HUES6 (cell line): ENCODE measurements around the gene SPART.

Experiments used
- H3K27ac ChIP-seq: 2 replicates; pipeline ENCODE4 v1.7.0; 2013; ENCODE audit warnings: low read depth, mild to moderate bottlenecking, low read length, inconsistent platforms
- H3K27me3 ChIP-seq: 2 replicates; pipeline ENCODE4 v1.6.1; 2013; ENCODE audit warnings: low read length; ENCODE audit not compliant: control insufficient read depth, insufficient read depth
- H3K36me3 ChIP-seq: 2 replicates; pipeline ENCODE4 v1.6.1; 2013; ENCODE audit warnings: low read length; ENCODE audit not compliant: control insufficient read depth, insufficient read depth
- H3K4me1 ChIP-seq: 2 replicates; pipeline ENCODE4 v1.6.1; 2013; ENCODE audit warnings: low read length; ENCODE audit not compliant: control insufficient read depth, insufficient read depth
- H3K4me3 ChIP-seq: 2 replicates; pipeline ENCODE4 v1.5.1; 2013; ENCODE audit warnings: low read depth, low read length
- H3K9ac ChIP-seq: one replicate; pipeline ENCODE4 v1.6.1; 2013; ENCODE audit warnings: mild to moderate bottlenecking, low read length
- H3K9me3 ChIP-seq: 2 replicates; pipeline ENCODE4 v1.6.1; 2013; ENCODE audit warnings: low read depth, low read length; ENCODE audit not compliant: control insufficient read depth, insufficient read depth

Gene SPART

DNA sequence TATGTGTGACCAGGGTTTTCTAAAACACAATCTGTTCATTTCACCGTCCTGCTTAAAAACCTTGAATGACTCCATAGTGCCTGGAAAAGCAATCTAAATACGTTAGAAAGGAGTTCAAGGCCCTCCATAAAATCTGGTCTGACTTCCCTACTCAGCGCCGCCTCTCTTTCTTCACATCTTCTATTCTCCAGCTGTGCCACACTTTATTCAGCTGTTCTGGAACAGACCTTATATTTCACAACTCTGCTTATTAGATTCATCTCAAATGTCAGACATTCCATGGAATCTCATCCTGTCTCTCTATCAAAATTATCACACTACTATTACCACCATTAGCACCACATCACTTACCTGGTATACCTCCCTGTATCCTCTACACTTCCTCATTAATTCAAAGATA is 19.8 kb upstream of the SPART start:
- Histone ChIP-seq H3K4me1 (peaks cover 5% of the 10 kb centered on the region; the same call in 1 of the 2 replicates), H3K9ac (no peak overlapping the region), H3K9me3 (no peaks in the 10 kb centered on the region), H3K27ac (no peak overlapping the region), H3K36me3 (no peaks in the 10 kb centered on the region), H3K4me3 (no peak overlapping the region), H3K27me3 (peaks cover 19% of the 10 kb centered on the region; the same call in 1 of the 2 replicates)

DNA sequence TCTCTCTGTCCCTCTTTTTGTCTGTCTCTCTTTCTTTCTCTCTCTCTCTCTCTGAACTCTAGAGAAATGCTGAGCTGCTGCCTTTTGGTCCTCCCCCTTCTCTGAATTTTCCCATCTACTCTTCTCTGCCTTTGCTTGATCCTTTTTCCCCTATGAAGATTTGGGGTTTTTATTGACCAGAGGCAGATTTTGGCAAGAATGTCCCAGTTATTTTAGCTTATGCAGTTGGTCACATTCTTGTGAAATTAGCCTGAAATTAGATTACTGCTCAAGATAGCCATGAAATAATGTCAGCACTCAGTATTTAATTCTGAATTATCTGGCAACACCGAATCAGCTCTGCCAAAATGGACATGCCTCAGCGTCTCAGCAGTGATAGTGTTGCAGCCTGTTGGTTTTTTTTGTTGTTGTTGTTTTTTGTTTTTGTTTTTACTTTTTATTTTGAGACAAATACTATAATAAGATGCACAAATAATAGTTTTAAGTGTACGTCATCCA is 17.2 kb upstream of the SPART start:
- Histone ChIP-seq H3K27ac (no peak overlapping the region), H3K27me3 (peaks cover 40% of the 10 kb centered on the region), H3K36me3 (no peaks in the 10 kb centered on the region), H3K4me1 (peaks cover 5% of the 10 kb centered on the region; the same call in 1 of the 2 replicates), H3K4me3 (no peak overlapping the region), H3K9me3 (no peaks in the 10 kb centered on the region), H3K9ac (no peak overlapping the region)

DNA sequence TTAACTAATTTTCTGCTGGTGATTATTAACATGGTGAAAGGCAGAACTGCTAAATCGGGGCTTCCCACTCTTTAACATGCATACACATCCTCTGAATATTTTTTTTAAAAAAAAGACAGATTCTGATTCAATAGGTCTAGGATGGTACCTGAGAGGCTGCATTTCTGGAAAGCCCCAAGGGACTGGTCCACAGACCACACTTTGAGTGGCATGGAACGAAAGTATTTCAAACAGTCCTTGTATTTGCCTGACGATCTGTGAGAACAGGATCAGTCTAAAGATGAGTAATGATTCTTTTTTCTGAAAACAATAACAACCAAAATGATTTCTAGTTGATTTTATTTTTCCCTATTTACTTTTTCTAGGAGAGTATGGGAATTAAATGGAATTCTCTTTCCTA is 16.7 kb upstream of the SPART start:
- Histone ChIP-seq H3K4me1 (peaks cover 5% of the 10 kb centered on the region; the same call in 1 of the 2 replicates), H3K36me3 (no peaks in the 10 kb centered on the region), H3K9ac (no peak overlapping the region), H3K9me3 (no peaks in the 10 kb centered on the region), H3K4me3 (no peak overlapping the region), H3K27ac (no peak overlapping the region), H3K27me3 (peaks cover 45% of the 10 kb centered on the region)

DNA sequence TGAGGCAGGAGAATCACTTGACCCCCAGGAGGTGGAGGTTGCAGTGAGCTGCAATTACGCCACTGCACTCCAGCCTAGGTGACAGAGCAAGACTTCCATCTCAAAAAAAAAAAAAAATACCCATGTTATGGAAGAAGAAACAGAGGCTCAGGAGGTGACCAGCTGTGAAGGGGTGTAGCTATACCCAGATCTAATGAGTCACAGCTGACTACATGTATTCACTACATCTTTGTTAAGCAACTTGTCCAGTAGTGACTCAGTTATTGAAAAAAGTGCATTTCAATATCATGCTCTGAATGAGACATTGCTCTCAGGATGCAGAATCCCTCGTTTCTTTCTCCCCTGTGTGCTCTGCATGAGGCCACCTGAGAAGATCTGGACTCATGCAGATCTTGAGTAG is 16.1 kb upstream of the SPART start:
- H3K9me3 ChIP-seq = no peaks in the 10 kb centered on the region
- no peak overlapping the region for H3K4me3 ChIP-seq
- H3K36me3 ChIP-seq = no peaks in the 10 kb centered on the region
- H3K4me1 ChIP-seq = peaks cover 5% of the 10 kb centered on the region; the same call in 1 of the 2 replicates
- H3K9ac ChIP-seq = no peak overlapping the region
- peaks cover 51% of the 10 kb centered on the region for H3K27me3 ChIP-seq
- H3K27ac ChIP-seq = no peak overlapping the region

DNA sequence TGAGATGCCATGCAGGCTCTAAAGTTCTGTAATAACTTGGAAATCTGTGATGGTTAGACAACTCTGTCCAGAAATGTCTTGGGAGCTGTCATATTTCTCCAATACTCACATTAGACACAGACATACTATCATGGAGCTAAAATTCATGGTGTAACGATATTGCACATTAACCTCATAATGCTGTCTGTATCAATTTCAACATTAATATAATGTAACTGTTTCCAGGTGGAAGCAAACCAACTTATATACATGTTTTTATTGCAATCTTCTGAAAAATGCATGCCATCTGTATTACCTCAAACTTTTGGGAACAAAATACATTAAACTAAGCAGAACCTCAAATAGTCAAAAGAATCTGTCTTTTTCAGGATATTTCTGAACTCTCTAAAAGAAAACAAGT is 14.7 kb upstream of the SPART start:
- Histone ChIP-seq H3K27ac (no peak overlapping the region), H3K36me3 (no peaks in the 10 kb centered on the region), H3K27me3 (peaks cover 64% of the 10 kb centered on the region), H3K4me3 (no peak overlapping the region), H3K9me3 (no peaks in the 10 kb centered on the region), H3K4me1 (peaks cover 12% of the 10 kb centered on the region; the same call in 1 of the 2 replicates), H3K9ac (no peak overlapping the region)

DNA sequence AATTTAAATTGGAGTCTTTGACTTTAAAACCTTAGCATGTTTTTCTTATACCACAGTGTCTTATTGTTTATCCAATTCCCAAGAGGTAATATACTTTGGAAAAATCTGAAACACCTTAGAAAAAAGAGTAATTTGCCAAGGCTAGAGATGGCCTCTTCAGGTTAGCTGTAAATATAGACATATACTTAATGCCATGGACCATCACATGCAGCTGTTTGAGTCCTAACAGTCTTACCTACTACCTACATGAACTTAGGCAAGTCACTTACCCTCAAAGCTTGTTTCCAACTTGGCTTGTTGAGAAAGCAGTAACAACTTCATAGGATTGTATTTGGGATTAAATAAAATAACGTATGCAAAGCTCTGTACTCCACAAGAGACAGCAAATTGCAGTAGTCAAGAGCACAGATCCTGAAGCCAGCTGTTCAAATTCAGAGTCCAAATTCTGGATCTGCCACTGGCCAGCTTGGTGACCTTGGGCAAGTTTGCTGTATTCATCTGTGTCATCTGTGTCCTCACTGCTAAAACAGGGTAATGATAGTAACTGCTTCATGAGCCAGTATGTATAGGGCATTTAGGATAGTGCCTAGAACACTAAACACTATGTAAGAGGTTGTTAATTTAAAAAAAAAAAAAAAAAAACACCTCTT is 13.2 kb upstream of the SPART start:
- Histone ChIP-seq H3K27ac (no peak overlapping the region), H3K9me3 (no peaks in the 10 kb centered on the region), H3K27me3 (peaks cover 75% of the 10 kb centered on the region), H3K4me1 (peaks cover 18% of the 10 kb centered on the region; the same call in 1 of the 2 replicates), H3K9ac (no peak overlapping the region), H3K4me3 (no peak overlapping the region), H3K36me3 (no peaks in the 10 kb centered on the region)

DNA sequence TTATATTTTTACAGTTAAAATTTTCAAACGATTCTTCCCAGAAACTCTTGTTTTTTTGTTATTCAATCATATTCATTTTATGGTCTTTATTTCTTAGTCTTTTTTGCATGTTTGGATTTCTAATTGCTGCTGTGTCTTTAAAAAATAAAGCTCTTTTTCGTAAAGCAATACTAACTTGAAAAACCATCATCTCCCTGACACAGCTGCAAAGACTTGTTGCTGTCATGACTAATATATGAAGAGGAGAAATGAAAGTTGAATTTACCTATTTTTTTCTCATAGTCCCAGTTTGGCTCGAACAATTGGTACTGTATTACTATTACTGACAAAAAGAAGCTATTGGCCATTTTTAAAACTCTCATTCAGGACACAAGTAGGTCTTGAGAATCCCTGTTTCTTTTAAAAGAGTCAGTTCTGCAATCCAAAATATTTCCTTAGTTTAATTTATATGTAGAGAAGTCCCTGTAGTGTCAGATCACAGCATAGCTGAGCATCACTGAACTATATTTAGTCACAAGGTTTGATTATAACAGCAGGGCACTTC is 12.1 kb upstream of the SPART start:
- H3K36me3 ChIP-seq = no peaks in the 10 kb centered on the region
- H3K9me3 ChIP-seq = no peaks in the 10 kb centered on the region
- H3K27me3 ChIP-seq = peaks cover 84% of the 10 kb centered on the region
- no peak overlapping the region for H3K4me3 ChIP-seq
- no peak overlapping the region for H3K27ac ChIP-seq
- peaks cover 18% of the 10 kb centered on the region; the same call in 1 of the 2 replicates for H3K4me1 ChIP-seq
- no peak overlapping the region for H3K9ac ChIP-seq

DNA sequence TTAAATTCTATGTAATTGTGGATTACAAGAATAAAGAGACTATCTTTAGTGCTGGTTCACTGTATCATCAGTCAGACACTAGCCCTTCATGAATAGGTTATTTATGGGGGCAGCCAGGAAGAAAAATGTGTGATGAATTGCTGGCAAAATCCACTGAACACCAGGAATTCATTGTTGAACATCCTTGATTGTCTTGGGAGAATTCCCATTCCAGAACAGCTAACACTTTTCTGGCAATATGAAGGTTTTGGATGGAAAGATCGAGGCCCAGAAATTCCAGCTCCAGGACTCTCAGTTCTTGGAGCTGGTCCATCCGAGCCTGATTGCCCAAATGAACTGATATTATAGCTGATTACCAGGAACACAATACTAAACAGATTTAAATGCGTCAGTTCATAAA is 11.5 kb upstream of the SPART start:
- H3K4me1 ChIP-seq = peaks cover 18% of the 10 kb centered on the region; the same call in 1 of the 2 replicates
- H3K27me3 ChIP-seq = peaks cover 88% of the 10 kb centered on the region

DNA sequence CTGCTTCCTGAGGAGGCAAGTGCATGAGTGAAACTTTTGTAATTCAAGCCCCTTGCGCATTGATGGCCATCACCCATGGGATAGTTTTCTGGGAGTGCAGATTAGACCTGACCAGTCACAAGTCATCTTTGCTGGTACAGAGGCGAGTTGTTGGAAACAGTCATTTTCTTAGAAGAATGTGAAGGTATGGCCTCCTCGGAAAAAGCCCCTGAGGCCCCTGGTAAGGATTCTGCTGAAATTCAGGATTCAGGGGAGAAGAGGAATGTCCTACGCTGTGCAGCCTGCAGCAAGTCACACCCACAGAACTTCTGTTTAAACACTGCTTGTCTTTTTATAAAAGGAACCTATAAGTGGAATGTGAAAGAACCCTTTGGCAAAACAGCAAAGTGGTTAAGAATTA is 11.0 kb upstream of the SPART start:
- H3K27me3 ChIP-seq = peaks cover 90% of the 10 kb centered on the region
- no peak overlapping the region for H3K4me3 ChIP-seq
- H3K36me3 ChIP-seq = no peaks in the 10 kb centered on the region
- peaks cover 18% of the 10 kb centered on the region; the same call in 1 of the 2 replicates for H3K4me1 ChIP-seq
- no peak overlapping the region for H3K9ac ChIP-seq
- H3K27ac ChIP-seq = no peak overlapping the region
- H3K9me3 ChIP-seq = no peaks in the 10 kb centered on the region

More for the DNA sequence above, 11.5 kb upstream of the SPART start:
- Histone ChIP-seq H3K27ac (no peak overlapping the region), H3K9ac (no peak overlapping the region), H3K4me3 (no peak overlapping the region), H3K9me3 (no peaks in the 10 kb centered on the region), H3K36me3 (no peaks in the 10 kb centered on the region)

DNA sequence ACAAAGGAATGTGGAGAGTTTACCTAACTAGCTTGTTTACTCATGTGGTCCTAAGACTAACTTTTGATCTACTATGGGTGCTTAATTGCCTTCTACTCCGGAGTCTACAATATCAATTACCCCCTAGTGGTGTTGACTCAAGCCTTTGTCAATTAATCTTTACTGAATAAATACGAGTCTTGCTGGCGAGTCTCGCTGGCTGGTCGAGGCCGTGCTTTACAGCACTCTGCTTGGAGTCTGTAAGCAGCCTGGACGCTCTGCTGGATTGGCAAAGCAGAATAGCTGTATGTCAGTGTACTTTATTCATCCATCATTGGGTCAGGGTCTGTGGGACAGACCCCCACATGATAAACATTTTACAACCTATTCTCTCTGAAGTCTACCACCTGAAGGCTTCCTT is 9.9 kb upstream of the SPART start:
- peaks cover 93% of the 10 kb centered on the region for H3K27me3 ChIP-seq

DNA sequence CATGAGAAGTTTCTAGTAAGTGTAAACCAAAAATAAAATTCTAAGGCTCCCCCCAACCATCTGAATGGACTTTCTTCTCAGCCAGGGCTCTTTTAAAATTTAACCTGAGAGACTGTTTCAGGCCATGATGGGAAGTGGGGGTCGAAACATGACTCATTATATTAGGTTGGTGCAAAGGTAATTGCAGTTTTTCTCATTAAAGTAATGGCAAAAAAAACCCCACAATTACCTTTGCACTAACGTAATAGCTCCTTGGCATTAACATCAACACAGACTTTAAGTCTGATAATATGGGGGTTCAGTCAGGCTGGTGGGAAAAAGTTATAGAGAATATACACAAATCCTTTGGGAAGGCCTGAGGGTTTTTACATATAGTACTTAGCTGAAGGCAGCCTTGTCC is 9.4 kb upstream of the SPART start:
- H3K36me3 ChIP-seq = no peaks in the 10 kb centered on the region
- H3K27me3 ChIP-seq = peaks cover 93% of the 10 kb centered on the region
- H3K9ac ChIP-seq = no peak overlapping the region
- H3K4me1 ChIP-seq = peaks cover 18% of the 10 kb centered on the region; the same call in 1 of the 2 replicates
- no peak overlapping the region for H3K27ac ChIP-seq
- H3K9me3 ChIP-seq = no peaks in the 10 kb centered on the region
- H3K4me3 ChIP-seq = no peak overlapping the region

More for the DNA sequence above, 9.9 kb upstream of the SPART start:
- no peaks in the 10 kb centered on the region for H3K9me3 ChIP-seq
- no peak overlapping the region for H3K9ac ChIP-seq
- no peak overlapping the region for H3K4me3 ChIP-seq
- H3K4me1 ChIP-seq = peaks cover 18% of the 10 kb centered on the region; the same call in 1 of the 2 replicates
- H3K27ac ChIP-seq = no peak overlapping the region
- H3K36me3 ChIP-seq = no peaks in the 10 kb centered on the region
